ENCODE data around the gene MMP20. TPM values are rescaled to one million over a fixed set of nuclear protein-coding genes. Genes with fewer than 3 reads are reported as not detected.

The MMP20 gene
- total RNA-seq, 1 experiment from 2014 or later, result not detected

- no peak overlapping the region for H4K5ac ChIP-seq (ENCODE audit: insufficient read length, low read depth, low read length)
- no peak for TF ChIP-seq CTCF (conservative IDR thresholded peaks at IDR 0.05)
- no peak overlapping the region for H2BK20ac ChIP-seq (ENCODE audit: low read depth, low read length, poor library complexity, severe bottlenecking)
- no peak overlapping the region for H2AK5ac ChIP-seq (ENCODE audit: insufficient read length, low read length)
- H2BK120ac ChIP-seq (ENCODE audit: low read depth, low read length, poor library complexity, severe bottlenecking), result no peak overlapping the region
- Mint-ChIP-seq H3K9me3 (no peaks in the 10 kb centered on the region), H3K27me3 (ENCODE audit: low read depth) (no peaks in the 10 kb centered on the region), H3K27ac (no peak overlapping the region), H3K4me1 (peaks cover 4 to 6% of the 10 kb centered on the region in 2 experiments), H3K4me3 (no peak overlapping the region), H3K36me3 (ENCODE audit: insufficient read depth in 1 of 3, low read depth in 3 of 3) (no peaks in the 10 kb centered on the region)
- no peak overlapping the region for H3K56ac ChIP-seq (ENCODE audit: insufficient read length, low read depth, low read length)
- no peak overlapping the region for H3K27ac ChIP-seq (ENCODE audit: insufficient read length, low read depth, low read length)
- H3K14ac ChIP-seq (ENCODE audit: insufficient read depth, low read length), result no peak overlapping the region
- H3K9ac ChIP-seq (ENCODE audit: extremely low read depth, insufficient read length, low read length), result no peak overlapping the region
- no peaks in the 10 kb centered on the region for H3K9me3 ChIP-seq (ENCODE audit: control insufficient read depth, low read depth, low read length)
- H2BK5ac ChIP-seq (ENCODE audit: insufficient read length, low read length), result no peak overlapping the region
- no peak overlapping the region for H3K4me2 ChIP-seq (ENCODE audit: insufficient read depth, insufficient read length, low read length)
- no peaks in the 10 kb centered on the region for H3K79me1 ChIP-seq (ENCODE audit: insufficient read depth, low read depth, low read length, poor library complexity, severe bottlenecking)
- H3K18ac ChIP-seq (ENCODE audit: insufficient read length, low read depth, low read length), result no peak overlapping the region
- no peaks in the 10 kb centered on the region for H3K27me3 ChIP-seq (ENCODE audit: insufficient read depth, low read length)
- WGBS (ENCODE audit: extremely low coverage, insufficient read length, low lambda C conversion rate), result no CpG with 5 or more reads among the region's 4 CpGs
- H3T11ph ChIP-seq (ENCODE audit: low read length), result no peak overlapping the region
- no peak overlapping the region for H3K23ac ChIP-seq (ENCODE audit: insufficient read length, low read depth, low read length)
- no peaks in the 10 kb centered on the region for H3K79me2 ChIP-seq (ENCODE audit: insufficient read depth, low read length)
- no peak overlapping the region for H4K91ac ChIP-seq (ENCODE audit: insufficient read length, low read depth, low read length)
- no peak overlapping the region for H2AFZ ChIP-seq (ENCODE audit: low read length)
- no peak for DNase-seq
- H4K20me1 ChIP-seq (ENCODE audit: control insufficient read depth, insufficient read depth, insufficient read length), result no peaks in the 10 kb centered on the region
- H2BK12ac ChIP-seq (ENCODE audit: insufficient read length, low read depth, low read length), result no peak overlapping the region
- H3K23me2 ChIP-seq (ENCODE audit: insufficient read length, low read depth, low read length, poor library complexity, severe bottlenecking), result no peaks in the 10 kb centered on the region
- no peak overlapping the region for H3K4ac ChIP-seq (ENCODE audit: low read depth, low read length)
- H3K4me1 ChIP-seq (ENCODE audit: insufficient read depth, low read length), result no peaks in the 10 kb centered on the region; the same call in 1 of the 2 replicates
- no peak overlapping the region for H4K8ac ChIP-seq (replicated peaks; ENCODE audit: insufficient read length, low read depth, low read length)
- H2BK15ac ChIP-seq (ENCODE audit: low read depth, low read length), result no peak overlapping the region
Measured at GRCh38 chr11:102546427-102546826, 78.7 kb downstream of the MMP20 start.

Data from H9 (cell line).